Smooth muscle cell of bladder (primary cell): ENCODE measurements around the gene CFAP221. TPM values are rescaled to one million over a fixed set of nuclear protein-coding genes. Genes with fewer than 3 reads are reported as not detected.

Experiments used
- total RNA-seq: library from RNA; depleted of rRNA; stranded (reverse); fragments of >200 nt; gene quantifications from 2 replicates; pipeline ENCODE4 v1.2.3, GENCODE V29; 2014

The CFAP221 gene
- total RNA-seq: not detected in 2 replicates

GRCh38 chr2:119544075-119544938 is at the start of gene CFAP221:
Gene CFAP221, plus strand, starts transcription at chr2:119544449. Its CDS starts 1,683 bp downstream, at chr2:119546132.

GRCh38 chr2:119523952-119524694 is 20.1 kb upstream of the CFAP221 start, which contains the start of gene SCTR:
Gene SCTR, minus strand, starts transcription at chr2:119524483. Its CDS starts 257 bp downstream, at chr2:119524226.

Other genes starting within 250 kb of the CFAP221 start
- 12.2 and 14.6 TPM in 2 replicates for gene C2orf76, start 177.6 kb upstream of the CFAP221 start, total RNA-seq
- gene DBI, start 177.5 kb upstream of the CFAP221 start, total RNA-seq: 107 and 150 TPM in 2 replicates
- 0.37 and 0.57 TPM in 2 replicates for gene TMEM37, start 112.6 kb upstream of the CFAP221 start, total RNA-seq
- not detected in 2 replicates for gene SCTR, start 20.0 kb upstream of the CFAP221 start, total RNA-seq
- gene TMEM177, start 134.8 kb downstream of the CFAP221 start, total RNA-seq: 5.1 and 5.3 TPM in 2 replicates
- gene PTPN4, start 215.5 kb downstream of the CFAP221 start, total RNA-seq: 25.0 and 27.6 TPM in 2 replicates